ENCODE data around the gene KRTAP1-1.
"Not testable (repeated sequence)": the region's sequence is repeated elsewhere in the genome, so short reads cannot be mapped to it uniquely, and the experiment has no call there.

The KRTAP1-1 gene

GRCh38 chr17:41054556-41054955 is 13.3 kb upstream of the KRTAP1-1 start:
- DNase-seq = not testable (repeated sequence)

DNA sequence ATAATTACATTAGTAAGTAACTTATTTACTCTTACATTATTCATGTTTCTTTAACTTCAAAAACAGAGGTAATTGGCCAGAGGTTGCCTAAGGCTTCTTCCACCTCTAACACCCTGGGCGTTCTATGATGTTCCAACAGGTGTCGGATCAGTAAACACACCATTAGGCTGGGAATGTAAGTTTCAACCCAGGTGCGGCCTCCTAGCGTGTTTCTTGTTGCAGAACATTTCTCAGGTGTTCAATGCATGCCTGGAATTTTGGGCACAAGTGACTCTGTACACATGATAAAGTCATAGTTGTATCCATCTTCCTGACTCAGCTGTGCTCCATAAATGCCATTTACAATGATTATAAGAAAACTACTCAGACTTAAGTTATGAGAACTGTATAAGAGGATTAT is 12.8 kb upstream of the KRTAP1-1 start:
- no peak for DNase-seq

GRCh38 chr17:41052566-41052965 is 11.3 kb upstream of the KRTAP1-1 start:
- DNase-seq = no peak

DNA sequence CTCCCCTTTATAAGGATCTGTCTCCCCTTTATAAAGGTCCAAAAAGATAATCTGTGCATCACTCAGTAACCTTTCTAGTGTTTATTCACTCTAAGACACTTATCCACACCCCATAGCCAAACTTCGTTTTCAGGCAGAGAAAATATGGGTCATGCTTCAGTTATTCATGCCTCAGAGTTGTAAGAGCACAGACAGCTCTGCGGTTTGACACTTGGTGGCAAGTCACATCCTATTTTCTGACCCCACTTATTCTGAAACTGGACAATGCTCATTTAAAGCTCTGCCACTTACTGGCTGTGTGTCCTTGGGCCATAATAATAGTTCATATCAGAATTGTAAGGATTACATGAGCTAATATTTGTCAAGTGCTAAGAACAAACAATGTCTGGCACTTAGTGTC is 7.9 kb upstream of the KRTAP1-1 start:
- DNase-seq = no peak

GRCh38 chr17:41048441-41048840 is 7.2 kb upstream of the KRTAP1-1 start:
- DNase-seq = no peak

DNA sequence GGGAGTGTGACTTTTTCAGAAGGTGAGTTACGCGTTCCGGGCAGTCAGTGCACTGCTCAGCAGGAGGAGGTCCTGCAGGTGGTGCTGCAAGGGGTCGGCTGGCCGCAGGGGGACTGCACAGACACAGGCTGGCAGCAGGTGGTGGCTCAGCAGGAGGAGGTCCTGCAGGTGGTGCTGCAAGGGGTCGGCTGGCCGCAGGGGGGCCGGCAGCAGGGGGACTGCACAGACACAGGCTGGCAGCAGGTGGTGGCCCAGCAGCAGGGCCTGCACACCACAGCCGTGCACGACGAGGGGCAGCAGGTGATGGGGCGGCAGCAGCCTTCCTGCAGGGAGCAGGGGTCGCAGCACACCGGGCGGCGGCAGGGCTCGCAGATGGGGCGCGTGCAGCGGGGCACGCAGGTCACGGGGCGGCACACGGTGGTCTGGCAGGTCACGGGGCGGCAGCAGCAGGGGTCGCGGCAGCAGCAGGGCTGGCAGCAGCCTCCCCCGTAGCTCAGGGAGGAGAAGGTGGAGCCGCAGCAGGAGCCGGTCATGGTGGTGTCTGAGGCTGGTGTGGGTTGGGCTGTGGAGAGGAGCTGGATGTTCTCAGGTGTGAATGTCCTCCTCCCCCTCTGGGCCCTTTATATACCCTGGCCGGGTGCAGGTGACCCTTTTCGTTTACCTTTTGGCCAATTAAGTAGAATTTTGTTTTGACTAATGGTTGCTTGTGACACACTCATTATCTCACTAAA is 5.7 kb upstream of the KRTAP1-1 start, which contains the start of gene KRTAP2-1:
TSS of gene KRTAP2-1 (minus strand) at position 582 of the 731 bp plus-strand sequence. CDS start at position 533, 49 bp downstream.
- not testable (repeated sequence) for DNase-seq

DNA sequence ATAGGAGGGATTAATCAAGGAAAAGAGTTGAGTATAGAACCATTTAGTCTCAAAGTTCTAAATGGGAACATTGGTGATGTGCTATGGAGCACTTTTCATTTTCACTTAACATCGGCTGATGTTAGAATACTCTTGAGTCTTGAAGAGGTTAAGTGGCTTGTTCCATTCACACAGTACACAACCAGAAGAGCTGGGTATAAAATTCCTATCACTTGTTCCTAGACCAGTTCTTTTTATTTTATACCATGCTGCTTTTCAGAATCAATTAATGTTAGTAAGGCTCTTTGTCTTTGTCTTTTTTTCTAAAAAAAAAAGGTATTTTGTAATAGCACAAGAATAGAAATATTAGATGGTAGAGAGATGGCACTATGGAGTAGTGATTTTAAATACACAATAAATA is 1.7 kb upstream of the KRTAP1-1 start:
- DNase-seq = no peak

DNA sequence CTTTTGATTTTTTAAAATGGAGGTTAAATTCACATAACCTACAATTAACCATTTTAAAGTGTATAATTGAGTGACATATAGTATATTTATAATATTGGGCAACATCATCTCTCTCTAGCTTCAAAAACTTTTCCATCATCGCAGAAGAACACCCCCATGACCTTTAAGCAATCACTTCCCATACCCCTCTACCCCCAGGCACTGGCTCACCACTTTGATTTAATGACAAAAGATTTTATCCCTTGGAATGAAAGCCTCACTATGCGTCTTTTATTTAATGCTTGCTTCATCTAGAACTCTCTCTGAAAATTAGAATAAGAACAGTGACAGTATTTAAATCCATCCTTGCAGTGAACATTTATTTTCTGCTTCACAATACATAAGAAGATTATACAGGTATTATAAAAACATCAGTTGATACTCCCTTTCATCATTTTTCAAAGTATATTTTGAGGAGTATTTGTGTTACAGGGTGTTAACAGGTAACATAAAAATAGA is 3.3 kb downstream of the KRTAP1-1 start:
- DNase-seq = no peak

GRCh38 chr17:41034346-41034935 is 6.8 kb downstream of the KRTAP1-1 start, which contains the start of gene KRTAP1-3:
TSS of gene KRTAP1-3 (minus strand) at chr17:41034874. CDS start at chr17:41034821, 53 bp downstream.
- DNase-seq = not testable (repeated sequence)

GRCh38 chr17:41029633-41030245 is 11.5 kb downstream of the KRTAP1-1 start, which contains the start of gene KRTAP1-4:
TSS of gene KRTAP1-4 (minus strand) at chr17:41030195. CDS start at chr17:41030078, 117 bp downstream.
- DNase-seq = no peak

DNA sequence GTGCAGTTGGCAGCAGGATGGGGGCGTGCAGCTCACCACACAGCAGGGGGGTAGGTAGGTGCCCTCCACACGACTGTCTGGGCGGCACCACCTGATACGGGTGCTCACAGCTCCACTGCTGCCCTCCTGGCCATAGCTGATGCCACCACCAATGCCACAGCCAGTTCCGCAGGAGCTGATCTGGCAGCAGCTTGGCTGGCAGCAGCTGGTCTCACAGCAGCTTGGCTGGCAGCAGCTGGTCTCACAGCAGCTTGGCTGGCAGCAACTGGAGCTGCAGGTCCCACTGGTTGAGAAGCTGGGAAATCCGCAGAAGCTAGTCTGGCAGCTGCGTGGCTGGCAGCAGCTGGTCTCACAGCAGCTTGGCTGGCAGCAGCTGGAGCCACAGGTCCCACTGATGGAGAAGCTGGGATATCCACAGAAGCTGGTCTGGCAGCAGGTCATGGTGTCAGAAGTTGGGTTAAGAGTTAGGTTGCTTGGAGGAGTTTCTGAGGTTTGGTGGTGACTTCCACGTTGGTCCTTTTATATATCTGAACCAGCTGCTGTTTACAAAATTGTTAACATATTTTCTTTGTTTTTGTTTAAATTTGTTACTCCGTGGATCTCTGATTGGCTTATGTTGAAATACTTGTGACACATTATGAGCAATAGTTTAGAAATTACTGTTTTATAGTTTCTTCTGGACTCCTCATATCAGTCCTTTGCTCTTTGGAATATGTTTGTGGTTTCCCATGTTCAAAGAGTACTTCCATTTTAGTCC is 14.4 kb downstream of the KRTAP1-1 start, which contains the start of gene KRTAP1-5:
TSS of gene KRTAP1-5 (minus strand) at position 494 of the 757 bp plus-strand sequence. CDS start at position 441, 53 bp downstream.
- DNase-seq = no peak

DNA sequence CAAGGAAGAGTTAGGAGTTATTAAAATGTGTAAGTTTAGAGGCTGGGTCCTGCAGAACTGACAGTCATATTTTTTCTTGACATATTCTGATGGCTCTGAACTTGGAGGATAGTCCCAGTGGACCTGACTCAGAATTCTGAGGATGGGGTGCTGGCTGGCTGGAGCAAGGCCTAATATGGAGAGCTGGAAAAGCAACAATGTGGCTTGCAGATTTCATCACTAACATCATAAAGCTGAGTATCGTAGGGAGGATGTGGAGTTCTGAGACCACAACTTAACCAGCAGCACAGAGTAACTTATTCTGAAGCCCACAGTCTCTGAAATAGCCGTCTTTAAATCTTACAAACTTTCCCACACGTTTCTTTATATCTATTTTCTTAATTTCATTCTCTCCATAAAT is 16.6 kb downstream of the KRTAP1-1 start:
- DNase-seq = no peak

DNA sequence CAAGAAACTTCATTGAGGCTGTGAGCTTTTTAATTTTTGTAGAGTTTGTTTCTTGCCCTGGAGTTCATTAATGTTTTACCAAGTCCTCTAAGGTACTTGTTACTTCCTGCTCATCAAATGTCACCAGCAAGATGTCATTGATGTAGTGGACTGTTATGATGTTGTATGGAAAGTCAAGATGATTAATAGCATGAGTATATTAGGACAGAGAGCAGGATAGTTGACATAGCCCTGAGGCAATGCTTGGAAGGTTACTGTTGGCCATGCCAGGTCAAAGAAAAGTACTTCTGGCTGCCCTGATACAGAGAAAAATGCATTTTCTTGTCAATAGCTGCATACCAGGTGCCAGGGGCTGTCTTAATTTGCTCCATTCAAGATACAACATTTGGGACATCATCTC is 20.9 kb downstream of the KRTAP1-1 start:
- no peak for DNase-seq

DNA sequence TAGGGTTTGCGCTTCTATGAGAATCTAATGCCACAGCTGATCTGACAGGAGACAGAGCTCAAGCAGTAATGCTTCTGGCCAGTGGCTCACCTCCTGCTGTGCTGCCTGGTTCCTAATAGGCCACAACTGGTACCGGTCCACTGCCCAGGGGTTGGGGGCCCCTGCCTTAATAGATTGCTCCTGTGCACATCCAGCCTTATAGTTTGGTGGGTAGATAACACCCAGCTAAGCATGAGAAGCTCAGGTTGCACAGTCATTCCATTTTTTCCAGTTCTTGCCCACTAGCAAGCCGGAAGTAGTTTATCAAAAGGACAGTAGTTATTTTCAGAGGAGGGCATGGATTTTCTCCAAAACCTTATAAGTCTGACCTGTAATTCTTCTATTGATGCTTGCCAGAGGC is 21.8 kb downstream of the KRTAP1-1 start:
- DNase-seq = no peak

DNA sequence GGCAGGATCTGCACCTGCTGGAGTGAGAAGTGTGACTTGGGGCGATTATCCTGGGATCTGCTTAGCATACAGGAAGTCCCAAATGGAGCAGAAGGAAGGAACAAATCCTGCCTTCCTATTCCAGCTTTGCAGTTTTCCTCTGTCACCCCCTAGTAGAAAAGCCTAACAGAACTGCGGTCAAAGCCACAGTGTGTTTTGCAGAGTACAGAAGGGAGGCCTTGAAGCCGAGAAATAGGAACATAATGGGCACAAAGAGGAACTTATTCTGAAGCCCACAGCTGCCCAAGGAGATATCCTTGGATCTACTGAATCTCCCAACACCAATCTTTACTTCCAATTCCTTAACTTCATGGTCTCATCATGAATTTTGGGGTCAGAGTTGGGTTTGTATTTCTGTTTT is 22.7 kb downstream of the KRTAP1-1 start:
- no peak for DNase-seq

- DNase-seq = no peak
Observed at GRCh38 chr17:41016578-41017215, 24.6 kb downstream of the KRTAP1-1 start.

GRCh38 chr17:41015454-41015853 is 25.8 kb downstream of the KRTAP1-1 start:
- no peak for DNase-seq

DNA sequence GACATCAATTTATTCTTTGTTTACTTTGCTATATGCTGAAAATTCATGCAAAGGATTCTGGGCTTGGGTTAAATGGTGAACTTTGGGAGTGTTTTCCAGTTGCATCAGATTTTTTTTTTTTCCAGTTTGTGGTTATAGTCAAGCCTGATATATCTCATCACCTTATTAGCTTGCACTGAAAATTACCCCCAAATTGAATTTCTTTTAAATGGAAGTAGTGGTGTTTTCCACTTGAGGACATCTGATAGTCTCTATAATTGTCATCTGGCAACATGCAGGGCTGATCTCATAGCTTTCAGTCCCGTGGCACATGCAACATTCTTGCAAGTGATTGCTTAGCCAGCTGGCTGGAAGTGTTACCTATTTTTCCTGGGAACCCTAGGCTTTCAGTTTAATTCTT is 27.6 kb downstream of the KRTAP1-1 start:
- DNase-seq = no peak

DNA sequence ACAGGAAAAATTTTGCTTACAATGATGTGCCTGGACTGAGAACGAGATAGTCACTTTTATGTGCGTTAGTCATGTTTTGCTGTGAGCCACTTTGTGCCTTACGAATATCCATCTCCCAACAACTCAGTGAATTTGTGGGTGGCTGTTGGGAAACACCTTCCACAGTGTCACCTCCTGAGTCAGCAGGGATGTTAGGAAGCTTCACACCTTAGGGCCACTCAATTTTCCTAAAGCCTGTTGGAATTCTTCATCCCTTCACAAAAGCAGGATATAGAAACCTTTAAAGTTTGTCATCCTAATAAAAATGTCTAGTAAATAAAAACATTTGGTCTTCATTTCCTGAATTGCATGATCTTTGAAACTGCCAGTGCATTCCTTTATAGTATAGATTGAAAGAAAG is 28.1 kb downstream of the KRTAP1-1 start:
- no peak for DNase-seq

GRCh38 chr17:41012326-41013120 is 28.7 kb downstream of the KRTAP1-1 start:
- DNase-seq = no peak

DNA sequence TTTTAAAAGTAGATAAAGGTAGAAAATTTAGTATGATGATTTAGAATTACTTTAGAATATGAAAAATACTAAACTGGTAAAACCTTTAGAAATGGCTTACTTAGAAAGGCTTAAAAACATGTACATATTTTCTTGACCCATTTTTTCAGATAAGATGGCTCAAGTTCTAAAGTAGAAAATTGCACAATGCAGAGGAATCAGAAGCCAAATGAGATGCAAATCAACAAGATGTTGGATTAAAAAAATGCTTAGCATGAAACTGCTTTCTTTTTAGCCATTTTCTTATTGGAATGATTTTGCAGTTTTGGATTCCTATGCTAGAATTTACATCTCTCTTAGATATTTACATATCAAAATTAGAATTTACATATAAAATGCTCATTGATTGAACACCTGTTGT is 30.8 kb downstream of the KRTAP1-1 start:
- no peak for DNase-seq
